ENCODE measurements around the gene SPTA1. TPM values are rescaled to one million over a fixed set of nuclear protein-coding genes. Genes with fewer than 3 reads are reported as not detected.

The SPTA1 gene
- total RNA-seq, 1 experiment from 2014 or later = 0.66 TPM

DNA sequence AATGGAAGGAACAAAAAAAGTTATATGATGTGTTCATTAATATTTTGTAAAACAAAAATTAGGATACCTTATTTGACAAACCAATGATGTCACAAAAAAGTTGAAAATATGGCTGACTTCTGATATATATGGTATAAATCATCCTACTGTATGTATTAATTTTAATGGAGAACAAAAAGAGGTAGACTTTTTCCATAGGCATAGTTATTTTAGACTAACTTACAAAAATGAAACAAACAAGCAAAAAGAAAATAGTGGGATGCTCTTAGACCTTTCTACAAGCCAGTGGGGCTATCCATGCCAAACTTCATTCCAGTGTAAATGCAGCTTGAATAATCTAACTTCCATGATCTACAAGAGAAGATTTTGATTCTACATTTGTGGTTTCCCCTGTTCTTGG lies 522 bp upstream of the SPTA1 start:
- no peak for TF ChIP-seq CTCF (IDR thresholded peaks at IDR 0.05; ENCODE audit: unreplicated experiment)
- intact Hi-C loops (cut with micrococcal nuclease; ENCODE audit: unreplicated experiment) = no loop called here
- Mint-ChIP-seq H3K4me3 (ENCODE audit: low read depth, unreplicated experiment) (no peak overlapping the region), H3K36me3 (ENCODE audit: insufficient read depth, unreplicated experiment) (no peaks in the 10 kb centered on the region), H3K27me3 (ENCODE audit: unreplicated experiment) (no peaks in the 10 kb centered on the region), H3K9me3 (ENCODE audit: low read depth, unreplicated experiment) (peaks cover 3% of the 10 kb centered on the region), H3K27ac (ENCODE audit: unreplicated experiment) (no peak overlapping the region), H3K4me1 (ENCODE audit: low read depth, unreplicated experiment) (peaks cover 11% of the 10 kb centered on the region)
- DNase-seq = no peak
- CTCF ChIA-PET = interaction anchor here (1.0 kb wide), 1 partner anchor 14 kb away, joined by 3 read pairs; no protein-coding TSS in a partner anchor
- no TSS peak for BruUV-seq (replicated peaks)

- BruUV-seq (replicated peaks) = no TSS peak
- no peak for TF ChIP-seq CTCF (IDR thresholded peaks at IDR 0.05; ENCODE audit: unreplicated experiment)
- H3K4me3 Mint-ChIP-seq (ENCODE audit: low read depth, unreplicated experiment) = no peak overlapping the region
- no peaks in the 10 kb centered on the region for H3K36me3 Mint-ChIP-seq (ENCODE audit: insufficient read depth, unreplicated experiment)
- H3K9me3 Mint-ChIP-seq (ENCODE audit: low read depth, unreplicated experiment) = peaks cover 3% of the 10 kb centered on the region
- H3K27ac Mint-ChIP-seq (ENCODE audit: unreplicated experiment) = no peak overlapping the region
- intact Hi-C loops (cut with micrococcal nuclease; ENCODE audit: unreplicated experiment) = no loop called here
- H3K27me3 Mint-ChIP-seq (ENCODE audit: unreplicated experiment) = no peaks in the 10 kb centered on the region
- CTCF ChIA-PET = no interaction called here
- peaks cover 11% of the 10 kb centered on the region for H3K4me1 Mint-ChIP-seq (ENCODE audit: low read depth, unreplicated experiment)
- DNase-seq = no peak
These were observed 1.4 kb downstream of the SPTA1 start for GRCh38 chr1:158685085-158685484.

DNA sequence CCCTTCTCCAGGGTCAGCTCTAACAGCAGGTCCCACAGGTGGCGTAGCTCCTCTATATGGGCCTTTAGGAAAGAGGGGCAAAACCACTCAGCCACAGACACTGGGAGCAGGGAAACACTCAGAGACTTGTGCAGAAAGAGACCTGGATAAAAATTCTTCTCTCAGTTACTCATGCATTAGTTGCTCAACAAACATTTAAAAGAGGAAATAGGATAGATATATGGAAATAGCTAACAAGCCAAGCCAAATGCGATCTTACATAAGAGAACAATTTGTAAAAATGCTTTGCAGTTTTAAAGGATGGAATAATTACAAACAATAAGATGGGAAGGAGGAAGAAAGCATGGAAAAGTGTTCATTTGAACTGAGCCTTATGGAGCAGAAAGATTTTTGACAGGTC lies 4.9 kb downstream of the SPTA1 start:
- BruUV-seq (replicated peaks) = no TSS peak
- DNase-seq = no peak
- H3K27me3 Mint-ChIP-seq (ENCODE audit: unreplicated experiment) = no peaks in the 10 kb centered on the region
- TF ChIP-seq CTCF (IDR thresholded peaks at IDR 0.05; ENCODE audit: unreplicated experiment) = no peak
- H3K4me3 Mint-ChIP-seq (ENCODE audit: low read depth, unreplicated experiment) = no peak overlapping the region
- H3K36me3 Mint-ChIP-seq (ENCODE audit: insufficient read depth, unreplicated experiment) = no peaks in the 10 kb centered on the region
- H3K9me3 Mint-ChIP-seq (ENCODE audit: low read depth, unreplicated experiment) = peaks cover 5% of the 10 kb centered on the region
- no peak overlapping the region for H3K27ac Mint-ChIP-seq (ENCODE audit: unreplicated experiment)
- CTCF ChIA-PET = interaction anchor here (0.7 kb wide), 1 partner anchor 317 kb away, joined by 3 read pairs; no protein-coding TSS in a partner anchor
- peaks cover 29% of the 10 kb centered on the region for H3K4me1 Mint-ChIP-seq (ENCODE audit: low read depth, unreplicated experiment)
- intact Hi-C loops (cut with micrococcal nuclease; ENCODE audit: unreplicated experiment) = no loop called here

GRCh38 chr1:158679289-158679688 lies 7.2 kb downstream of the SPTA1 start:
- no peak overlapping the region for H3K4me3 Mint-ChIP-seq (ENCODE audit: low read depth, unreplicated experiment)
- TF ChIP-seq CTCF (IDR thresholded peaks at IDR 0.05; ENCODE audit: unreplicated experiment) = no peak
- no peak for DNase-seq
- peaks cover 41% of the 10 kb centered on the region for H3K4me1 Mint-ChIP-seq (ENCODE audit: low read depth, unreplicated experiment)
- H3K36me3 Mint-ChIP-seq (ENCODE audit: insufficient read depth, unreplicated experiment) = no peaks in the 10 kb centered on the region
- CTCF ChIA-PET = interaction anchor here (0.5 kb wide), 1 partner anchor 1398 kb away, joined by 3 read pairs; no protein-coding TSS in a partner anchor
- no peak overlapping the region for H3K27ac Mint-ChIP-seq (ENCODE audit: unreplicated experiment)
- no TSS peak for BruUV-seq (replicated peaks)
- no peaks in the 10 kb centered on the region for H3K27me3 Mint-ChIP-seq (ENCODE audit: unreplicated experiment)
- intact Hi-C loops (cut with micrococcal nuclease; ENCODE audit: unreplicated experiment) = no loop called here
- H3K9me3 Mint-ChIP-seq (ENCODE audit: low read depth, unreplicated experiment) = peaks cover 2% of the 10 kb centered on the region
